ENCODE data around the gene TOR4A. TPM values are rescaled to one million over a fixed set of nuclear protein-coding genes. Genes with fewer than 3 reads are reported as not detected.

TOR4A gene
- total and polyA plus RNA-seq, 3 donors from 2014 or later: 2.1 to 4.5 (median 3.4) TPM

- TF ChIP-seq POLR2A (IDR thresholded peaks at IDR 0.05): no peak
- TF ChIP-seq CTCF (IDR thresholded peaks at IDR 0.05): no peak
- Histone ChIP-seq H3K27ac (no peak overlapping the region), H3K4me3 (no peak overlapping the region), H3K27me3 (no peaks in the 10 kb centered on the region), H3K9me3 (no peaks in the 10 kb centered on the region), H3K4me1 (peaks cover 10% of the 10 kb centered on the region), H3K36me3 (ENCODE audit: low read depth, missing control alignments) (no peaks in the 10 kb centered on the region)
- no peak for DNase-seq
- intact Hi-C loops (cut with DNase I; ENCODE audit: low total_unique reads): loop anchor here (10.0 kb wide), 1 partner anchor 115 kb away; the partner anchor contains the start of gene DPP7
- 20 to 56% methylated on average over 2 to 28 of the region's 31 CpGs for WGBS, 2 donors
Measured at GRCh38 chr9:137229903-137230704, 47.4 kb upstream of the TOR4A start.

GRCh38 chr9:137230705-137231371 lies 46.7 kb upstream of the TOR4A start, which contains the start of gene SLC34A3:
SLC34A3 (plus strand) TSS chr9:137230901; CDS start chr9:137231703, 802 bp downstream.
- 72 to 74% methylated on average over 4 to 14 of the region's 14 CpGs for WGBS, 2 donors
- Histone ChIP-seq H3K27ac (no peak within 1 kb of the TSS), H3K36me3 (ENCODE audit: low read depth, missing control alignments) (no peaks in the 10 kb centered on the region), H3K27me3 (no peaks in the 10 kb centered on the region), H3K4me3 (no peak within 1 kb of the TSS), H3K4me1 (peaks cover 10% of the 10 kb centered on the region), H3K9me3 (no peaks in the 10 kb centered on the region)
- intact Hi-C loops (cut with DNase I; ENCODE audit: low total_unique reads): no loop called here
- TF ChIP-seq CTCF (IDR thresholded peaks at IDR 0.05): no peak
- no peak for TF ChIP-seq POLR2A (IDR thresholded peaks at IDR 0.05)
- no peak for DNase-seq

GRCh38 chr9:137231372-137232039 lies 46.0 kb upstream of the TOR4A start:
- peaks cover 16% of the 10 kb centered on the region for H3K4me1 ChIP-seq
- H3K27me3 ChIP-seq: no peaks in the 10 kb centered on the region
- intact Hi-C loops (cut with DNase I; ENCODE audit: low total_unique reads): no loop called here
- H3K36me3 ChIP-seq (ENCODE audit: low read depth, missing control alignments): no peaks in the 10 kb centered on the region
- H3K9me3 ChIP-seq: no peaks in the 10 kb centered on the region
- H3K27ac ChIP-seq: no peak overlapping the region
- WGBS, 2 donors: 87 to 93% methylated on average over 18 to 23 of the region's 23 CpGs
- no peak overlapping the region for H3K4me3 ChIP-seq
- no peak for TF ChIP-seq CTCF (IDR thresholded peaks at IDR 0.05)
- no peak for TF ChIP-seq POLR2A (IDR thresholded peaks at IDR 0.05)
- no peak for DNase-seq

- DNase-seq: no peak
- Histone ChIP-seq H3K27me3 (no peaks in the 10 kb centered on the region), H3K9me3 (no peaks in the 10 kb centered on the region), H3K27ac (no peak overlapping the region), H3K36me3 (ENCODE audit: low read depth, missing control alignments) (no peaks in the 10 kb centered on the region), H3K4me1 (peaks cover 22% of the 10 kb centered on the region), H3K4me3 (no peak overlapping the region)
- WGBS, 2 donors: 75 to 81% methylated on average over 2 to 10 of the region's 10 CpGs
- intact Hi-C loops (cut with DNase I; ENCODE audit: low total_unique reads): no loop called here
- TF ChIP-seq POLR2A (IDR thresholded peaks at IDR 0.05) (no peak), CTCF (IDR thresholded peaks at IDR 0.05) (no peak)
Measured at GRCh38 chr9:137232101-137232500, 45.4 kb upstream of the TOR4A start.
